Stimulated activated CD4-positive, alpha-beta T cell treated with anti-CD3 and anti-CD28 coated beads, TNF-alpha, amount 100 ng/mL, for 1 hour (primary cell): ENCODE measurements around the gene HPS4.
A peak's percentile ranks its signal among the peaks of the same experiment; 100 is the strongest.

Experiments
- DNase-seq, 3 donors: peaks; one replicate each; pipeline ENCODE4 v3.0.0-alpha.2; 2020; ENCODE audit warnings: low read depth in 3 of 3, low spot score in 1 of 3

The HPS4 gene

DNA sequence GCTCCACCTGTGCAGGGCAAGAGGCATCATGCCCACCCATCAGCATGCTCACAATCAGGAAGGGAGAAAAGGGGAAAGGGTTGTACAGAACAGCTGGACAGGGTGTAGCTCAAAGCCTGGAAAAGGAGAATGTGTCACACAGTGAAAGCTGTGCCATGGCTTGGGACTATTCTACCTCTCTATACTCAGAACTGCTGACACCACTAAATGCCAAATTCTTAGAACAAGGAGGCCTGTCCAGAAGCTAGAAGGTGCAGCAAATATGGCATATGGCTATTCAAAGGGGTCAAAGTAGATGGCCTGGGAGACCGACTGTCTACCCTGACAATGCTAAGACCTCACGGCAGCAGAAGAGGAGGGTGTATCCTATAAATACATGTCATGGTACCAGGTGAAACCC is 12.8 kb downstream of the HPS4 start:
- no peak for DNase-seq

GRCh38 chr22:26466196-26466595 is 17.4 kb downstream of the HPS4 start:
- no peak for DNase-seq

- DNase-seq = no peak
Observed at GRCh38 chr22:26464312-26464711, 19.3 kb downstream of the HPS4 start.

GRCh38 chr22:26463688-26464087 is 19.9 kb downstream of the HPS4 start:
- no peak for DNase-seq

DNA sequence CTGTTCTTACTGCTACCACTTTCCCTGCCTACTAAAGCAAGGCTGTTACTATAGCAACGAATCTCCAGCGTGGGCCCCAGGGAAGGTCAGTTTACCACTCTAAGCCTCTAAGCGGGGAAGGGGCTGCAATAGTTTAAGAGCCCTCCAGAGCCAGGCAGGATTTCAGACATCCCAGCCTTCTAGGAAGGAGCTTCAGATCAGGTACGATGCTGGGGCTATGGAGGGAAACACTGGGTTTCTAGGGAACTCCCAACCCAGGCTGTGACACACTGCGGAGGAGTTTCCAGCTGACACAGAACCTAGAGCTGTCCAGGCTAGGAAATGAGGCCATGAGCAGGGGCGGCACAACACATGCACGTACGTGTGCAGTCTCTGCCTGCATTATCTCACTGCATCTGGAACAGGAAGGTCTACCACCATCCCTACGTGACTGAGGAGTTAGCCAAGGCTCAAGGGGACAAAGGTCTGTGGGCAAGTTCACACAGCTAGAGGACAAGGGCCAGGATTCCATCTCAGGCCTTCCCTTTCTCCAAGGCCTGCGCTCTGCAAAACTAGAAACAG is 20.4 kb downstream of the HPS4 start:
- no peak for DNase-seq

DNA sequence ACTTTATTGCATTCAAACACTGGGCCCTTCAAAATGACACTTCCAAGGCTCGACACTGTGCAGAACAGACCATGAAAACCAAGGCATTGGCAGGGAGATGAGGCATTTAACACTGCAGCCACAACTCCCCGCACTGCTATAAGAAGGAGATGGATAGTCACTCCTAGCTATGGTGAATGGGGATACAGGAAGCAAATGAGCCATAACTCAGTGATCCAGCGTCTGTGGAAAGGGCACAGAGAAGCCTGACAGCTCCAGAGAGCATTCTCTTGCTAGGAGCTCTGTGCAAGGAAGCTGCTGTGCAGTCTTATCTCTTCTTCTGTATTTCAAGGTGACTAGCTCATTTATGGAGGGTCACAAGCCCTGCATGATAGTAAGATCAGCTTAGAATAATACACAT is 20.9 kb downstream of the HPS4 start:
- DNase-seq = no peak

DNA sequence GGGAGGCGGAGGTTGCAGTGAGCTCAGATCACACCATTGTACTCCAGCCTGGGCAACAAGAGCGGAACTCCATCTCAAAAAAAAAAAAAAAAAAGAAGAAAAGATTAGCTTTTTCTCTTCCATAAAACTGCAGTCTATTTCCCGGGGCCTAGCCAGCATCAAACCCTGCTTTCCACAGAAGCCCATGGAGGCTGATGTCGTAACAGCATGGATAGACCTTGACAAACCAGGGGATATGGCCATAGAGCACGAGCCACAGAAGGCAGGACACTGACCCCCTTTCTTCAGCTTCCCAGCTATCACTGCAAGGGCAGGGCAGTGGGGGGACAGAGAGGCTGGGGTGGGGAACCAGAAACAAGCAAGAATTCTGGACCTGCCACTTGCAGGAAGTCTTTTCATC is 21.5 kb downstream of the HPS4 start:
- DNase-seq = no peak

- DNase-seq = peak in 1 of 3 donors; percentile 29
Observed at GRCh38 chr22:26461188-26461810, 22.3 kb downstream of the HPS4 start.

GRCh38 chr22:26460202-26460601 is 23.4 kb downstream of the HPS4 start:
- DNase-seq = no peak

DNA sequence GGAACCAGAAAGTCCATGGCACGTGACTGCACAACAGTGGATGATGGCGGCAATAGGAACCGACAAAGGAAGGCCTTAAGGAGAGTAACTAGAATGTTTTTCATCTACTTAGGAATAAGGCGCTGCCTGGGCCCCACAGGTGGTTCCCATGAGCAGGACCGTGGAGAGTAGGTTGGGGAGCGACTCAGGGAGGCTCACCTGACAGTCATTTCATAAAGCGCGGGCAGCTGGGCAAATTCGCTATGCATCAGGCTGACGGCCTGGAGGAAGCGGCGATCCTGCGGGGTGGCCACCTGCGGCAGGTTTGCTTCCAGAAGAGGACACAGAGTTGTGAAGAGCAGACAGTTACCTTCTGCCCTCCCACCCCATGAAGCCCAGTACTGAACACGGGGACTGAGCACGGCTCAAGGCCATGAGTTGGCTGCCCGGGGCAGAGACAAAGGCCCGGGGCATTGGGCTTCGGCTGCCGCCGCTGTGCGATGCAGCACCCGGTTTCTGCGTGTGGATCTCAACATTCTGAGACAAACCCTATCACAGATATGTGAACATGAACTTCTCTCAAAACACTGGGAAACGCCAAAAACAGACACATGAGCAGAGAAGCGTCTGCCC is 25.8 kb downstream of the HPS4 start:
- no peak for DNase-seq

DNA sequence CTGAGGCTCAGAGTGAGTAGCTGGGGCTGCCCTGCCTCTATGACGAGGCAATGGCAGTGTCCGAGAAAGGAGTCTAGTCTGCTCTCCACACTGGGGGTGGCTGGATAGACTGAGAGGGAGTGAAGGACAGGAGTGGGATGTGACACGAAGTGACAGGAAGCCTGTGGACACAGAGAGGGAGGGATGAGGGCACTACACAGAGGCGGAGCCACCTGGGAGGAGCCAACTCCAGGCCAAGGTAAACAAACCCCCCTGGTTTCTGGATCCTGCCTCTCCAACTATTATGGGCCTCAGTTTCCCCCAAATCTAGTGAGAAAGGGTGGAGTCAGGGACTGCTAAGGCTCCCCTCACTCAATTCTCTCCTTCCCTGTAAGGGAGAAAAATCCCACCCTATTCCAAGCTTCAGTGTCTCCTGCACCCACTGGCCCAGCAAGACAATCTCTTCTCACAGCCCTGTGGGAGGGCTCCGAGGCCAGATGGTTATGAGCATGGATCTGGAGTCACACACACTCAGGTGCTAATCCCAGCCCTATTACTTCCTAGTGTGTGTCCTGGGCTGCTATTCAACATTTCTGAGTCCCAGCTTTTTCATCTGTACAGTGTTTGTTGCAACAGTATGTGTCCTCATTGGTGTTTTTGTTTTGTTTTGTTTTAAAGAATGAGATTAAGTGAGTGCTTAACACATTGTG is 29.6 kb downstream of the HPS4 start:
- DNase-seq = no peak

DNA sequence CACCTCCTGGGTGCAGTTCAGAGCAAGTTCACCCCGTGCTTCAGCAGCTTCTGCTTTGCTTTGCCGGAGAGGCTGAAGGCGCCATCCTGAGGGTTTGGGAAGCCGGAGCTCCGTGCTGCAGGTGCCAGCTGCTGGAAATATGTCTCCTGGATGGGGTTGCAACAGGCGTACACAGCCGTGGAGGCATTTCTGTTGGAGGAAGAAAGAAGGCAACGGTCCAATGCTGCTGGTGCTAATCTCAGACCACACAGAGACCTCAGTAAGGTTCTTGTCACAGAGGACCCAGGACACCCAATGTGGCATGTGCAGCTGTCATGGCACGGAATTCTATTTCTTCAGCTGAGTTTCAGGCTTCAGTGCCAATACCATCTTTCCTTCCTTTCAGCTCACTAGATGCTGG is 30.4 kb downstream of the HPS4 start:
- DNase-seq = no peak

- no peak for DNase-seq
Observed at GRCh38 chr22:26452236-26453016, 31.2 kb downstream of the HPS4 start.

DNA sequence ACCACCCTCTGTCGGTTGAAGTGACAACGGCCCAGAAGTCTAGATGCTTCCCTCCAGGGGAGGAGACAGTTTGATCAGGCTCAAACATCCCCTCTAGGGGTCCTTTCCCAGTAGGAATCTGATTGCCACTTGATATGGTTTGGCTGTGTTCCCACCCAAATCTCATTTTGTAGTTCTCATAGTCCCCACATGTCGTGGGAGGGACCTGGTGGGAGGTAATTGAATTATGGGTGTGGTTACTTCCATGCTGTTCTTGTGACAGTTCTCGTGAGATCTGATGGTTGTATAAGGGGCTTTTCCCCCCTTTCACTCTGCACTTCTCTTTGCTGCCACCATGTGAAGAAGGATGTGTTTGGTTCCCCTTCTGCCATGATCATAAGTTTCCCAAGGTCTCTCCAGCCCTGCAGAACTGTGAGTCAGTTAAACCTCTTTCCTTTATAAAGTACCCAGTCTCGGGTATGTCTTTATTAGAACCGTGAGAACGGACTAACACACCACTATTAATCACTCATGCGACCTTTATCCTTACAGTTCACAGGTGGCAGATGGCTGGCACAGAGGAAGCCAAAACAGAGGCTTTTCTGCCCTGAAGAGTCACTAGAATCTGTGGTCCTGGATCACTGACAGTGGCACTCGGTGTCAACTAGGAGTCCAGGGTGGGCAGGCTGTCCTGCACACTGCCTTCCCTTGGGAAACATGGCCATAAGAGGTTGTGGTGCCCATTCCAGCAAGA is 33.0 kb downstream of the HPS4 start:
- DNase-seq = no peak

GRCh38 chr22:26448941-26449340 is 34.6 kb downstream of the HPS4 start:
- DNase-seq = no peak

- DNase-seq = no peak
Observed at GRCh38 chr22:26448334-26448733, 35.2 kb downstream of the HPS4 start.

- no peak for DNase-seq
Observed at GRCh38 chr22:26447584-26448329, 35.8 kb downstream of the HPS4 start.

DNA sequence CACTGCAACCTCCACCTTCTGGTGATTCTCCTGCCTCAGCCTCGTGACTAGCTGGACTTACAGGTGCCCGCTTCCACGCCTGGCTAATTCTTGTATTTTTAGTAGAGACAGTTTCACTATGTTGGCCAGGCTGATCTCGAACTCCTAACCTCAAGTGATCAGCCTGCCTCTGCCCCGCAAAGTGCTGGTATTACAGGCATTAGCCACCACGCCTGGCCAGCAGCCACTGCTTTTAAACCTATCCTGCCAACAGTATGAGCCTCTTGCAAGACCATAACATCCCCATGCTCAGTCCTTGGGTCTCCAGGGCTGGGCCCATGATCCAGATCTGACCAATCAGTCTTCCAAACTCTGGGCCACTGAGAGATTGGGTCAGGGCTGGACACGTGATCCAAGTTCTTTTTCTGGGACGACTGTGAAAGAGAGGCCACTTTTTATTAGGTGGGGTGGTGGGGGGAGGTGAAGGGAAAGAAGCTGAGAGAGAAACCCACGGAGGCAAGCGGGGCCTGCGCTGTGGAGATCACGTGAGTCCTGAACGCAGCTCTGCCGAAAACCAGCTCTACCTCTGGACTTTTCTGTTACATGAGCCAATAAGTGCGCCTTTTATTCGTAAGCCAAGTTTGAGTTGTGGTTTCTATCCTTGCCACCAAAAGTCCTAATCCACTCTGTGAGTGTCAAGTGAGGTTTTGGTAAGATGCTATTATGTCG is 36.6 kb downstream of the HPS4 start:
- no peak for DNase-seq

DNA sequence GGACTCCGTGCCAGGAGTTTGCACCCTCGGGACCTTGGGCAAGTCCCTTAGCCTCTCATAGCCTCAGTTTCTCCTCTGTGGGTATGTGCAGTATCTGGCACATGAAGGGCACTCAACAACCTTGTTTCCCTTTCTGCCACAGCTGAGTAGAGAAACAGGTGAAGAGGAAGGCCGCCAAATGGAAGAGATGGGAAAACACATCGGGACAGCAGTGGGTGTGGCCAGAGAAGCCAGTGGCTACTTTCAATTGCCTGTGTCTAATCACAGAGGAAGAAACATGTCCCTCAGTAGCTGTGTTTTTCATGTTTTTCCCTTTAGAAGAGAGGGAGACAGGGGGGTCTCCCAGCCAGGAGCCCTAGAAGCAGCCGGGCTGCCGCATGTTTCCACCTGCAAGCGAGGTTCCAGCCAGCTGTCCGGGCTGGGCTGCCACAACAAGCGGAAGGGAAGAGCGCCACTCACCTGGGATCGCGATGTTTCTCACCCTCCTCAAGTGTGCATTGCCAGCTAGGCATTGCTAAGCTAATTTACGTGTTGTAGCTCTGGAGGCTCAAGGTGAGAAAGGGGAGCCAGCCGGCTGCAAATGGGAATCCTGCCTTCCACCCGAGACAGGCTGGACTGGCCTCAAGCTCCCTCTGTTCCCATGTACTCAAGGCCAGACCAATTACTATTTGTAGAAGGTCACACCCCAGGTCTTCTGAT is 37.9 kb downstream of the HPS4 start:
- DNase-seq = no peak
